Ovary (tissue), 3 donors: ENCODE results near the gene KYNU.

Experiments used
- CTCF ChIP-seq, 3 donors: fragments of 450-650 bp in 2 of 3; fragments of 200-600 bp in 1 of 3; IDR thresholded peaks; one replicate each; pipeline versions ENCODE4 v1.5.1 to v1.8.0; 2016 to 2022; ENCODE audit warnings: antibody characterized with exemption in 3 of 3, mild to moderate bottlenecking in 1 of 3
- EP300 ChIP-seq: sonication (generic); formaldehyde crosslinking; IDR thresholded peaks from one replicate; pipeline ENCODE4 v1.6.1; 2017; ENCODE audit warnings: antibody characterized with exemption
- POLR2A ChIP-seq: fragments of 450-650 bp; IDR thresholded peaks from one replicate; pipeline ENCODE4 v1.6.1; 2017; ENCODE audit warnings: antibody characterized with exemption, mild to moderate bottlenecking, moderate library complexity
- donor health status: DM: no; HTN: no; CAD: no.

GRCh38 chr2:143081616-143082015 lies 204.2 kb downstream of the KYNU start:
- TF ChIP-seq POLR2A (no peak), CTCF (IDR thresholded peaks at IDR 0.05) (no peak), EP300 (no peak)
